Fibroblast of the conjunctiva (primary cell): ENCODE data around the gene DPF3.

ENCODE experiments used
- DNase-seq: peaks from one replicate; pipeline ENCODE4 v3.0.0-alpha.2; 2010; ENCODE audit warnings: low read depth

DPF3 gene

GRCh38 chr14:72904840-72905561, 11.1 kb upstream of the DPF3 start:
- DNase-seq: peak; percentile 79

- no peak for DNase-seq
Observed at GRCh38 chr14:72904218-72904617, 10.3 kb upstream of the DPF3 start.

GRCh38 chr14:72903716-72904115, 9.8 kb upstream of the DPF3 start:
- DNase-seq: no peak

- no peak for DNase-seq
Observed at GRCh38 chr14:72902801-72903530, 9.1 kb upstream of the DPF3 start.

- DNase-seq: no peak
Observed at GRCh38 chr14:72901361-72901760, 7.5 kb upstream of the DPF3 start.

- DNase-seq: no peak
Observed at GRCh38 chr14:72898448-72898847, 4.5 kb upstream of the DPF3 start.

- no peak for DNase-seq
Observed at GRCh38 chr14:72894623-72895378, 900 bp upstream of the DPF3 start.

- DNase-seq: no peak
Observed at GRCh38 chr14:72894323-72894622, 372 bp upstream of the DPF3 start.

GRCh38 chr14:72892879-72893635, 844 bp downstream of the DPF3 start:
- DNase-seq: no peak

- no peak for DNase-seq
Observed at GRCh38 chr14:72892103-72892878, 1.6 kb downstream of the DPF3 start.

- DNase-seq: no peak
Observed at GRCh38 chr14:72891666-72892102, 2.2 kb downstream of the DPF3 start.

GRCh38 chr14:72889366-72889765, 4.5 kb downstream of the DPF3 start:
- DNase-seq: no peak

- no peak for DNase-seq
Observed at GRCh38 chr14:72888636-72889201, 5.2 kb downstream of the DPF3 start.

- no peak for DNase-seq
Observed at GRCh38 chr14:72888192-72888591, 5.7 kb downstream of the DPF3 start.

GRCh38 chr14:72887514-72887913, 6.4 kb downstream of the DPF3 start:
- DNase-seq: no peak

GRCh38 chr14:72884386-72884785, 9.5 kb downstream of the DPF3 start:
- DNase-seq: no peak

- no peak for DNase-seq
Observed at GRCh38 chr14:72883961-72884360, 9.9 kb downstream of the DPF3 start.

GRCh38 chr14:72883109-72883508, 10.8 kb downstream of the DPF3 start:
- no peak for DNase-seq

GRCh38 chr14:72882463-72882862, 11.4 kb downstream of the DPF3 start:
- DNase-seq: no peak

GRCh38 chr14:72882047-72882446, 11.9 kb downstream of the DPF3 start:
- DNase-seq: no peak

- no peak for DNase-seq
Observed at GRCh38 chr14:72881543-72881942, 12.4 kb downstream of the DPF3 start.
